DND-41 (cell line): Measurements from ENCODE around the gene GRIN3B.
A peak's percentile ranks its signal among the peaks of the same experiment; 100 is the strongest.

ENCODE experiments used
- ATAC-seq: fragments of 200-7000 bp; cut with Tn5 transposase; 3 replicates; pipeline ENCODE4 v1.9.1; 2021; ENCODE audit warnings: low read depth; ENCODE audit not compliant: insufficient read depth
- DNase-seq: peaks from one replicate; pipeline ENCODE4 v3.0.0-alpha.2; 2020
- H2AFZ ChIP-seq: 2 replicates; pipeline ENCODE4 v1.6.0; 2012; ENCODE audit warnings: low read depth, low read length
- H3K27ac ChIP-seq: 2 replicates; pipeline ENCODE4 v1.5.1; 2012; ENCODE audit warnings: low read length, inconsistent platforms
- H3K27me3 ChIP-seq: fragments of 200-600 bp; sonication (generic); 2 replicates; pipeline ENCODE4 v1.6.0; 2012; ENCODE audit warnings: low read length, mild to moderate bottlenecking, inconsistent platforms; ENCODE audit not compliant: insufficient read depth, poor library complexity
- H3K36me3 ChIP-seq: 2 replicates; pipeline ENCODE4 v1.5.1; 2012; ENCODE audit warnings: low read length, inconsistent platforms; ENCODE audit not compliant: insufficient read depth
- H3K4me1 ChIP-seq: 2 replicates; pipeline ENCODE4 v1.5.1; 2012; ENCODE audit warnings: mild to moderate bottlenecking, low read length; ENCODE audit not compliant: insufficient read depth
- H3K4me2 ChIP-seq: 2 replicates; pipeline ENCODE4 v1.6.0; 2012; ENCODE audit warnings: mild to moderate bottlenecking, moderate library complexity, low read length, inconsistent platforms; ENCODE audit not compliant: insufficient read depth
- H3K4me3 ChIP-seq, 2 experiments: fragments of 200-600 bp in 1 of 2; shearing (Covaris generic) in 1 of 2; 2 replicates each; pipeline ENCODE4 v1.5.1; 2012 to 2016; ENCODE audit warnings: inconsistent platforms in 2 of 2, low read length in 2 of 2, mild to moderate bottlenecking in 2 of 2, low read depth in 1 of 2, moderate library complexity in 1 of 2
- H3K79me2 ChIP-seq: 2 replicates; pipeline ENCODE4 v1.6.0; 2012; ENCODE audit warnings: low read length, inconsistent platforms; ENCODE audit not compliant: insufficient read depth
- H3K9ac ChIP-seq: 2 replicates; pipeline ENCODE4 v1.6.0; 2012; ENCODE audit warnings: low read depth, mild to moderate bottlenecking, inconsistent platforms, low read length, moderate library complexity
- H3K9me3 ChIP-seq: 2 replicates; pipeline ENCODE4 v1.5.1; 2012; ENCODE audit warnings: low read length, moderate library complexity, mild to moderate bottlenecking, inconsistent platforms; ENCODE audit not compliant: insufficient read depth, severe bottlenecking
- H4K20me1 ChIP-seq: 2 replicates; pipeline ENCODE4 v1.6.0; 2012; ENCODE audit warnings: low read length; ENCODE audit not compliant: insufficient read depth
- EZH2 ChIP-seq: IDR thresholded peaks from 3 replicates; pipeline ENCODE4 v1.6.1; 2012; ENCODE audit warnings: borderline replicate concordance, low read depth, mild to moderate bottlenecking, moderate library complexity, low read length, inconsistent platforms; ENCODE audit not compliant: severe bottlenecking
- TF ChIP-seq, protein P1 (sequence below): IDR thresholded peaks from 2 replicates; pipeline ENCODE4 v1.5.1; 2012; ENCODE audit warnings: borderline replicate concordance, low read length, moderate library complexity, mild to moderate bottlenecking; ENCODE audit not compliant: poor library complexity, severe bottlenecking; ENCODE audit errors: extremely low read depth

GRIN3B gene

DNA sequence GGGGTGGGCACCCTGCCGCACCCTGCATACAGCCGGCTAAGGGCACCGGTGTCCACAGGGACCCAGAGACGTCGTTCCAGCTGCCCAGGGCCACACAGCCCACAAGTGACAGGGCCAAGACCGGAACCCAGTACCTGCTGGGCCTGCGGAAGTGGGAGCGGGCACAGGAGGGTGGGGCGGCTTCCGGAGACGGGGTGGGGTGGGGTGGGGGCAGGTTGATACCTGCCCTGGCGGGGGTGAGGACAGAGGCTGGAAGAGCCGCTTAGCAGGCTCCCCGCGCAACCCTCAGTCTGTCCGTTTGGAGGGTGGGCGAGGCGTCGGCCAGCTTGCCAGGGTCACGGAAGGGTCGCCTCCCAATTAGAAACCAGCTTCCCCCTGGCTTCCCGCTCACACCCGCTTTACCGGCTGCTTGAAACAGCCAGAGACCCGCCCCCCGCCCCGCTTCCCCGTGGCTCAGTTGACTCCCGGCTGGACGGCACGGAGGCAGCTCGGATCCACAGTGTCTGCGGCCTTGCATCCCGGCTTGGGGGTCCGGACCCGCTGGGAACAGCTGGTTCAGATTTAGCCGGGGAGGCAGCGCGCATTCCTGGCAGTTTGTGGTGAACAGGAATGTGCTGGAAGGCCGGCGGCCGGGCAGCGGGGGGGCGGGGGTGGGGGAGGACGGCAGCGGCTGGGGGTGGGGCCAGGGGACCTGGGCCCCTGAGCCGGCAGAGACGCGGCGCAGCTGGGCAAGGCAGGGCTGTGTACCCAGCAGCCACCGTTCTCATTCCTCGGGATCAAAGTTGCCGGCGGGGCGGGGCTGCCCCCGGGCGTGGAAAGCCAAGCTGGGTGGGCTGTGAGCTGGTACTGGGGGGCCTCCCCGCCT is 28.1 kb downstream of the GRIN3B start:
- peaks cover 25% of the 10 kb centered on the region for H3K27me3 ChIP-seq
- peak overlapping the region; percentile 49 for H3K9ac ChIP-seq
- no peaks in the 10 kb centered on the region for H4K20me1 ChIP-seq
- peak overlapping the region; percentile 73 for H3K4me2 ChIP-seq
- TF ChIP-seq, protein P1, sequence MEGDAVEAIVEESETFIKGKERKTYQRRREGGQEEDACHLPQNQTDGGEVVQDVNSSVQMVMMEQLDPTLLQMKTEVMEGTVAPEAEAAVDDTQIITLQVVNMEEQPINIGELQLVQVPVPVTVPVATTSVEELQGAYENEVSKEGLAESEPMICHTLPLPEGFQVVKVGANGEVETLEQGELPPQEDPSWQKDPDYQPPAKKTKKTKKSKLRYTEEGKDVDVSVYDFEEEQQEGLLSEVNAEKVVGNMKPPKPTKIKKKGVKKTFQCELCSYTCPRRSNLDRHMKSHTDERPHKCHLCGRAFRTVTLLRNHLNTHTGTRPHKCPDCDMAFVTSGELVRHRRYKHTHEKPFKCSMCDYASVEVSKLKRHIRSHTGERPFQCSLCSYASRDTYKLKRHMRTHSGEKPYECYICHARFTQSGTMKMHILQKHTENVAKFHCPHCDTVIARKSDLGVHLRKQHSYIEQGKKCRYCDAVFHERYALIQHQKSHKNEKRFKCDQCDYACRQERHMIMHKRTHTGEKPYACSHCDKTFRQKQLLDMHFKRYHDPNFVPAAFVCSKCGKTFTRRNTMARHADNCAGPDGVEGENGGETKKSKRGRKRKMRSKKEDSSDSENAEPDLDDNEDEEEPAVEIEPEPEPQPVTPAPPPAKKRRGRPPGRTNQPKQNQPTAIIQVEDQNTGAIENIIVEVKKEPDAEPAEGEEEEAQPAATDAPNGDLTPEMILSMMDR: no peak
- TF ChIP-seq EZH2: no peak
- peak overlapping the region in 1 of 2 experiments; percentile 55; a peak in 2 of 4 replicates for H3K4me3 ChIP-seq
- H3K36me3 ChIP-seq: no peaks in the 10 kb centered on the region
- no peaks in the 10 kb centered on the region for H3K79me2 ChIP-seq
- ATAC-seq: peak; percentile 82
- no peak overlapping the region for H3K27ac ChIP-seq
- DNase-seq: peak; percentile 74
- H2AFZ ChIP-seq: peak overlapping the region; percentile 46
- peaks cover 36% of the 10 kb centered on the region for H3K4me1 ChIP-seq
- H3K9me3 ChIP-seq: no peaks in the 10 kb centered on the region

DNA sequence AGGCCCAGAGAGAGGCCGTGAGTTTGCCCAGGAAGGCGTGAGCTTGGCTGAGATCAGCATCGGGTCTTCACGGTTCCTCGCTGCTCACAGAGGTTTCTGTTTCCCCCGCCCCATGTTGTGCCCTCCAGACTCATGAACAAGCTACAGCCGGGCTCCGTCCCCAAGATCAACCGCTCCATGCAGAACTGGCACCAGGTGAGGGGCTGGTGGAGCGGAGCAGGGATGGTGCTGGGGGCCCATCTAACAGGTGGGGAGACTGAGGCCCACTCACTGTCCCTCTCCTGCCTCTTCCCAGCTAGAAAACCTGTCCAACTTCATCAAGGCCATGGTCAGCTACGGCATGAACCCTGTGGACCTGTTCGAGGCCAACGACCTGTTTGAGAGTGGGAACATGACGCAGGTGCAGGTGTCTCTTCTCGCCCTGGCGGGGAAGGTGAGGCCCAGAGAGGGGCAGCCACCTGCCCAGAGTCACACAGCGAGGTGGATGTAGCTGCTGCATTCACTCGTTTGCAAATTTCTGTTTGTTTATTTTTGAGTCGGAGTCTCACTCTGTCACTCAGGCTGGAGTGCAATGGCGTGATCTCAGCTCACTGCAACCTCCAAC is 32.1 kb downstream of the GRIN3B start:
- H4K20me1 ChIP-seq: no peaks in the 10 kb centered on the region
- no peaks in the 10 kb centered on the region for H3K79me2 ChIP-seq
- H3K9me3 ChIP-seq: no peaks in the 10 kb centered on the region
- no peak overlapping the region for H3K27ac ChIP-seq
- H3K27me3 ChIP-seq: peaks cover 11% of the 10 kb centered on the region
- no peak overlapping the region for H3K4me2 ChIP-seq
- no peaks in the 10 kb centered on the region for H3K36me3 ChIP-seq
- no peak overlapping the region for H2AFZ ChIP-seq
- no peak overlapping the region for H3K4me3 ChIP-seq
- H3K9ac ChIP-seq: no peak overlapping the region
- H3K4me1 ChIP-seq: peaks cover 23% of the 10 kb centered on the region
- ATAC-seq (no peak), DNase-seq (no peak)
- TF ChIP-seq EZH2: no peak
- TF ChIP-seq, protein P1: no peak

DNA sequence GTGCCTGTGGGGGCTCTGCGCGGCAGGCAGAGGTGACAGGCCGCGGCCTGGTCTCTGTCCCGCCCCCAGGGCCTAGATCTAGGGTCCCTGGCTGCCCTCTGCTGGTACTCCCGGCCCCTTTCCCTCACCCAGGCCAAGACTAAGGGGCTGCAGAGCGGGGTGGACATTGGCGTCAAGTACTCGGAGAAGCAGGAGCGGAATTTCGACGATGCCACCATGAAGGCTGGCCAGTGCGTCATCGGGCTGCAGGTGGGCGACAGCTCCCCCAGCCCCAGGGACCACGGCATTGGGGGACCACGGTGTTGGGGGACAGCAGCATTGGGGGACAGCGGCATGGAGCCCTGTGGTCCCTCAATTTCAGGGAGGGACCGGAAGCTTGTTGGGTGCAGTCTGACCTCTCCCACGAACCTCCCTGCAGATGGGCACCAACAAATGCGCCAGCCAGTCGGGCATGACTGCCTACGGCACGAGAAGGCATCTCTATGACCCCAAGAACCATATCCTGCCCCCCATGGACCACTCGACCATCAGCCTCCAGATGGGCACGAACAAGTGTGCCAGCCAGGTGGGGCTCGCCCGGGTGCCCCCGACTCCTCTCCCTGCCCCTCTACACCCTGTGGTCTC is 35.9 kb downstream of the GRIN3B start:
- H3K9me3 ChIP-seq: no peaks in the 10 kb centered on the region
- TF ChIP-seq, protein P1: peak; percentile 22
- no peak for TF ChIP-seq EZH2
- ATAC-seq (no peak), DNase-seq (no peak)
- H3K36me3 ChIP-seq: no peaks in the 10 kb centered on the region
- no peak overlapping the region for H2AFZ ChIP-seq
- H3K4me2 ChIP-seq: no peak overlapping the region
- no peak overlapping the region for H3K27ac ChIP-seq
- no peaks in the 10 kb centered on the region for H3K27me3 ChIP-seq
- no peak overlapping the region for H3K4me3 ChIP-seq
- no peaks in the 10 kb centered on the region for H4K20me1 ChIP-seq
- no peak overlapping the region for H3K9ac ChIP-seq
- no peaks in the 10 kb centered on the region for H3K79me2 ChIP-seq
- H3K4me1 ChIP-seq: peaks cover 37% of the 10 kb centered on the region
